HFFc6 (cell line): ENCODE data around the gene CYBA. TPM values are rescaled to one million over a fixed set of nuclear protein-coding genes. Genes with fewer than 3 reads are reported as not detected.

Experiments used
- DNase-seq: peaks from one replicate; pipeline ENCODE4 v3.0.0-alpha.2; 2018
- H3K27ac Mint-ChIP-seq: 2 replicates; pipeline ENCODE4 v1.8.0; 2020; ENCODE audit warnings: mild to moderate bottlenecking, mixed read lengths
- H3K27me3 Mint-ChIP-seq: 2 replicates; pipeline ENCODE4 v1.8.0; 2021; ENCODE audit warnings: mild to moderate bottlenecking, moderate library complexity, mixed read lengths; ENCODE audit not compliant: insufficient read depth
- H3K36me3 Mint-ChIP-seq: 2 replicates; pipeline ENCODE4 v1.8.0; 2021; ENCODE audit warnings: low read depth, mixed read lengths
- H3K4me1 Mint-ChIP-seq: 2 replicates; pipeline ENCODE4 v1.8.0; 2020; ENCODE audit warnings: low read depth, mixed read lengths
- H3K4me3 Mint-ChIP-seq: 2 replicates; pipeline ENCODE4 v1.8.0; 2020; ENCODE audit warnings: mild to moderate bottlenecking, moderate library complexity, mixed read lengths
- H3K9me3 Mint-ChIP-seq: 2 replicates; pipeline ENCODE4 v1.8.0; 2020; ENCODE audit warnings: mild to moderate bottlenecking, mixed read lengths
- CTCF ChIP-seq: fragments of 200-600 bp; sonication (generic); IDR thresholded peaks from 2 replicates; pipeline ENCODE4 v1.5.0; 2021; ENCODE audit warnings: antibody characterized with exemption, mild to moderate bottlenecking
- total RNA-seq, 6 experiments: library from RNA; stranded (reverse); fragmentation: NEBNext Ultra II Directional; extraction: Animal tissue kit (Norgen Biotek cat#: 25700); gene quantifications; 2 replicates in 1 of 6; 3 replicates in 5 of 6; pipeline ENCODE4 v1.2.3, GENCODE V29; 2021

The CYBA gene
- total RNA-seq, 6 experiments from 2014 or later, result 29.0 to 228 (median 36.9) TPM

GRCh38 chr16:88697116-88697830, 46.4 kb upstream of the CYBA start:
- no peaks in the 10 kb centered on the region for H3K9me3 Mint-ChIP-seq
- TF ChIP-seq CTCF, result no peak
- no peaks in the 10 kb centered on the region for H3K4me1 Mint-ChIP-seq
- no peaks in the 10 kb centered on the region for H3K36me3 Mint-ChIP-seq
- no peak for DNase-seq
- H3K27me3 Mint-ChIP-seq, result no peaks in the 10 kb centered on the region
- H3K27ac Mint-ChIP-seq, result no peak overlapping the region
- no peak overlapping the region for H3K4me3 Mint-ChIP-seq

GRCh38 chr16:88696441-88696840, 45.6 kb upstream of the CYBA start:
- no peak for DNase-seq
- Mint-ChIP-seq H3K9me3 (no peaks in the 10 kb centered on the region), H3K36me3 (no peaks in the 10 kb centered on the region), H3K4me3 (no peak overlapping the region), H3K4me1 (no peaks in the 10 kb centered on the region), H3K27me3 (no peaks in the 10 kb centered on the region; the same call in 1 of the 2 replicates), H3K27ac (no peak overlapping the region)
- no peak for TF ChIP-seq CTCF

- Mint-ChIP-seq H3K27ac (no peak overlapping the region), H3K4me3 (no peak overlapping the region), H3K4me1 (no peaks in the 10 kb centered on the region), H3K9me3 (no peaks in the 10 kb centered on the region), H3K36me3 (no peaks in the 10 kb centered on the region), H3K27me3 (peaks cover 2% of the 10 kb centered on the region)
- DNase-seq, result no peak
- TF ChIP-seq CTCF, result no peak
Observed at GRCh38 chr16:88695753-88696152, 44.9 kb upstream of the CYBA start.

GRCh38 chr16:88695218-88695617, 44.4 kb upstream of the CYBA start:
- DNase-seq, result no peak
- no peak overlapping the region for H3K27ac Mint-ChIP-seq
- no peaks in the 10 kb centered on the region for H3K4me1 Mint-ChIP-seq
- no peak for TF ChIP-seq CTCF
- H3K9me3 Mint-ChIP-seq, result no peaks in the 10 kb centered on the region
- H3K27me3 Mint-ChIP-seq, result peaks cover 8% of the 10 kb centered on the region
- no peak overlapping the region for H3K4me3 Mint-ChIP-seq
- H3K36me3 Mint-ChIP-seq, result no peaks in the 10 kb centered on the region

GRCh38 chr16:88694221-88695087, 43.6 kb upstream of the CYBA start:
- Mint-ChIP-seq H3K27me3 (peaks cover 15% of the 10 kb centered on the region), H3K27ac (no peak overlapping the region), H3K4me3 (no peak overlapping the region), H3K4me1 (no peaks in the 10 kb centered on the region), H3K9me3 (no peaks in the 10 kb centered on the region), H3K36me3 (no peaks in the 10 kb centered on the region)
- no peak for DNase-seq
- no peak for TF ChIP-seq CTCF
